Stomach (tissue), 9 donors: ENCODE results near the gene P4HB. TPM values are rescaled to one million over a fixed set of nuclear protein-coding genes. Genes with fewer than 3 reads are reported as not detected.

ENCODE experiments used
- DNase-seq, 2 donors: peaks; one replicate each; pipeline versions ENCODE4 v3.0.0 to v3.0.0-alpha.2; 2013 to 2019
- H3K27ac ChIP-seq, 5 donors: fragments of 200-600 bp in 4 of 5; sonication (generic) in 4 of 5; one replicate each; pipeline ENCODE4 v1.5.1; 2013 to 2019; ENCODE audit warnings: mild to moderate bottlenecking in 1 of 5, moderate library complexity in 1 of 5
- H3K27me3 ChIP-seq, 3 donors: fragments of 200-600 bp; sonication (generic); one replicate each; pipeline ENCODE4 v1.5.1; 2017 to 2019; ENCODE audit warnings: mixed run types in 1 of 3
- H3K36me3 ChIP-seq, 4 donors: fragments of 200-600 bp; sonication (generic); 1 replicate in 3 of 4; 2 replicates in 1 of 4; pipeline ENCODE4 v1.5.1; 2016 to 2019
- H3K4me1 ChIP-seq, 4 donors: fragments of 200-600 bp; sonication (generic); one replicate each; pipeline ENCODE4 v1.5.1; 2016 to 2019
- H3K4me3 ChIP-seq, 4 donors: fragments of 200-600 bp; sonication (generic) in 3 of 4; one replicate each; pipeline ENCODE4 v1.5.1; 2016 to 2019; ENCODE audit warnings: mild to moderate bottlenecking in 1 of 4
- H3K9me3 ChIP-seq, 4 donors: fragments of 200-600 bp; sonication (generic); one replicate each; pipeline ENCODE4 v1.5.1; 2016 to 2019
- EP300 ChIP-seq: sonication (generic); formaldehyde crosslinking; IDR thresholded peaks from one replicate; pipeline ENCODE4 v1.6.1; 2017; ENCODE audit warnings: antibody characterized with exemption
- POLR2A ChIP-seq, 4 donors: fragments of 450-650 bp; IDR thresholded peaks; one replicate each; pipeline ENCODE4 v1.6.1; 2016; ENCODE audit warnings: antibody characterized with exemption in 4 of 4, control low read depth in 2 of 4, mild to moderate bottlenecking in 1 of 4, moderate library complexity in 1 of 4
- POLR2AphosphoS5 ChIP-seq, 3 donors: sonication (generic); formaldehyde crosslinking; IDR thresholded peaks; one replicate each; pipeline ENCODE4 v1.6.1; 2016; ENCODE audit warnings: antibody characterized with exemption in 3 of 3
- WGBS, 5 donors: extraction: QIAGEN DNeasy Blood & Tissue Kit in 3 of 5; methylation state at CpG; one replicate each; pipeline versions ENCODE4 v1.1.5 to v1.1.7; 2013 to 2018; 5-methylcytosine and 5-hydroxymethylcytosine counted together
- intact Hi-C: fragments of 100-400 bp; cut with DNase I; formaldehyde crosslinking; loops from one replicate; pipeline ENCODE4 v1.15.1; 2023; ENCODE audit warnings: low total_unique reads
- polyA plus RNA-seq, 3 donors: library from polyadenylated mRNA; stranded (reverse); fragments of 200-250 nt; gene quantifications; one replicate each; pipeline ENCODE4 v1.2.3, GENCODE V29; 2013
- total RNA-seq, 5 donors: library from RNA; depleted of rRNA; stranded (reverse); fragments of >200 nt; gene quantifications; one replicate each; pipeline versions ENCODE4 v1.1.0 to v1.2.3, GENCODE V29; 2014 to 2016
- TF ChIP-seq, protein P1 (sequence below), 7 experiments: fragments of 450-650 bp in 4 of 7; fragments of 200-600 bp in 3 of 7; sonication (generic) in 3 of 7; IDR thresholded peaks; one replicate each; pipeline ENCODE4 v1.5.1; 2016 to 2019; ENCODE audit warnings: antibody characterized with exemption in 7 of 7, control low read depth in 2 of 7, mild to moderate bottlenecking in 1 of 7
- donor health status: healthy with polysubstance abuse.
- donor health status: Bipolar disorder and iron deficiency.
- donor health status: healthy.

Gene P4HB
- total and polyA plus RNA-seq, 8 donors = 401 to 1,308 (median 619) TPM

DNA sequence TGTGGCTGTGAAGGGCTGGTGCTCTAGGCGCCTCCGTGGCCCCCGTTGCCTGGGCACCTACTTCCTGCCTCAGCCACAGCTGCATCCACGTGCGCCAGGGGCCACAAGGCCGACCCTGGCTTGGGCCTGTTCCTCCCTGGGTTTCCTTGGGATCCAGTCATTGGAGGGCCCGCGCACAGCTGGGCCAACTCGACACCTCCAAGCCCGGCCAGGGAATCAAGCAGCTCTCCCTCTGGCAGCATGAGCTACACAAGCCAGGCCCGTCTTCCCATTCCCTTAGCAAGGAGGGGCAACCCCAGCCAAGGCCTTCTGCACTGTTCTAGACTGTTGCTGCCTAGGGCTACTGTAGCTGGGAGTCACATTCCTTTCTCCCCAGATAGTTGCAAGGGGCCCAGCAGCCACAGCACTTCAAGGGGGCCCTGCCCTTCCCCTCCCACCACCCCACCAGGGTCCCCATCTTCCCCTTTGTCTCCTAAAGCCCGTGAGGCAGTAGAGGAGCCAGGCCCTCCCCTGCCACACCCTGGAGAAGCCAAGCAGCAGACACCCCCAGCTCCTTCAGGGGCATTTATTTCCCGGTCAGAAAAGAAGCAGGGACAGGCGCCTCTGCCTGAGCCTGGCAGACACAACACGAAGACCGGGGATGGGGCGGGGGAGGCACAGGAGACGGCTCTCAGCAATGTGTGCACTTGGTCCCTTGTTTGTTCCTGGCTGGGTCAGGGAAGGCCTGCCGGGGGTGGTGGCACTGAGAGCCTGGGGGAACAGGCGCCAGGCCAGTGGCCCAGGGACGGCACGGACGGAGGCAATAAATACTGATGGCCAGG, 7.0 kb upstream of the P4HB start:
- peak overlapping the region in 1 of 4 donors; percentile 98 for H3K4me3 ChIP-seq
- intact Hi-C loops = no loop called here
- peak; percentile 48 to 52 for DNase-seq
- TF ChIP-seq POLR2A (IDR thresholded peaks at IDR 0.05) (peak in 1 of 4 donors; percentile 5), POLR2AphosphoS5 (IDR thresholded peaks at IDR 0.05) (peak in 2 of 3 donors; percentile 15 to 70)
- TF ChIP-seq, protein P1, sequence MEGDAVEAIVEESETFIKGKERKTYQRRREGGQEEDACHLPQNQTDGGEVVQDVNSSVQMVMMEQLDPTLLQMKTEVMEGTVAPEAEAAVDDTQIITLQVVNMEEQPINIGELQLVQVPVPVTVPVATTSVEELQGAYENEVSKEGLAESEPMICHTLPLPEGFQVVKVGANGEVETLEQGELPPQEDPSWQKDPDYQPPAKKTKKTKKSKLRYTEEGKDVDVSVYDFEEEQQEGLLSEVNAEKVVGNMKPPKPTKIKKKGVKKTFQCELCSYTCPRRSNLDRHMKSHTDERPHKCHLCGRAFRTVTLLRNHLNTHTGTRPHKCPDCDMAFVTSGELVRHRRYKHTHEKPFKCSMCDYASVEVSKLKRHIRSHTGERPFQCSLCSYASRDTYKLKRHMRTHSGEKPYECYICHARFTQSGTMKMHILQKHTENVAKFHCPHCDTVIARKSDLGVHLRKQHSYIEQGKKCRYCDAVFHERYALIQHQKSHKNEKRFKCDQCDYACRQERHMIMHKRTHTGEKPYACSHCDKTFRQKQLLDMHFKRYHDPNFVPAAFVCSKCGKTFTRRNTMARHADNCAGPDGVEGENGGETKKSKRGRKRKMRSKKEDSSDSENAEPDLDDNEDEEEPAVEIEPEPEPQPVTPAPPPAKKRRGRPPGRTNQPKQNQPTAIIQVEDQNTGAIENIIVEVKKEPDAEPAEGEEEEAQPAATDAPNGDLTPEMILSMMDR (IDR thresholded peaks at IDR 0.05) = no peak
- 26 to 36% (median 29%) methylated on average over 18 to 23 of the region's 23 CpGs for WGBS, 5 donors
- H3K4me1 ChIP-seq = peaks cover 61 to 89% (median 87%) of the 10 kb centered on the region in 4 donors
- peak overlapping the region; percentile 92 to 100 (median 98) for H3K27ac ChIP-seq
- H3K27me3 ChIP-seq = no peaks in the 10 kb centered on the region
- H3K9me3 ChIP-seq = no peaks in the 10 kb centered on the region
- peaks cover 22 to 38% (median 36%) of the 10 kb centered on the region in 4 donors for H3K36me3 ChIP-seq

DNA sequence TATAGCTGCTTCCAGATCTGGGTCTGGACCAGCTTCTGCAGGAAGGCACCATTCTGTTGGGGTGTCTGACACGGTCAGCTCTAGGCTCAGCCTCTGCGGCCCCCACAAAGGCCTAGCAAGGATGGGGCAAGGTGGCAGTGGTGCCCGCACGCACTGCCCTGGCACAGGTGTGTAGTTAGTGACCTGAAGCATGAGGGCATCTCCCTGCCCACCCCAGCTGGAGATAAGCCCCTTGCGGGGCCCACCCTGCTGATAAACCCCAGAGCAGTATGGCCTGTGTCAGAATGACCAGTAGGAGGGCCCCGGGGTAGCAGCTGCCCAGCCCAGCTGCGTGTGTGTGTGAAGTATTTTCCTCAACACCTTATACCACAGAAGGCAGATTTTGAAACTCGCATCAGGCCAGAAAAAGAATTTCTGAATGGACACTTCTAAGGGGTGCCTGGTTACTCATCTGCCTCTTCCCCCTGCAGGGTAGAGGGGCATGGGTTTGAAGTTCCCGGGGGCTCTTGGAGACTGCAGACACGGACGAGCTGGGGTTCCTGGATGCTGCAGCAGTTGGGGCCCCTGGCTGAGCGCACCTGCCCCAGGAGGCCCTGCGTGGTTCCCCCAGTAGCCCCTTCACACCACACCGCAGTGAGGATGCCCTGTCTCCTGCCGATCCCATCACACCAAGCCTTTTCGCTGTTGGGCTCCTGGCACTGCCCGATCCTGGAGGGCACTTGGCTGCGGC, 6.3 kb upstream of the P4HB start:
- peaks cover 69 to 89% (median 88%) of the 10 kb centered on the region in 4 donors for H3K4me1 ChIP-seq
- no peak overlapping the region for H3K4me3 ChIP-seq
- no peaks in the 10 kb centered on the region for H3K9me3 ChIP-seq
- 52 to 64% (median 57%) methylated on average over 15 to 18 of the region's 18 CpGs for WGBS, 5 donors
- peak overlapping the region; percentile 92 to 100 (median 98) for H3K27ac ChIP-seq
- peaks cover 22 to 38% (median 36%) of the 10 kb centered on the region in 4 donors for H3K36me3 ChIP-seq
- intact Hi-C loops = no loop called here
- TF ChIP-seq POLR2A (IDR thresholded peaks at IDR 0.05) = no peak
- TF ChIP-seq, protein P1 (IDR thresholded peaks at IDR 0.05) = no peak
- TF ChIP-seq POLR2AphosphoS5 (IDR thresholded peaks at IDR 0.05) = peak in 1 of 3 donors; percentile 14
- TF ChIP-seq EP300 = no peak
- DNase-seq = no peak
- H3K27me3 ChIP-seq = no peaks in the 10 kb centered on the region

DNA sequence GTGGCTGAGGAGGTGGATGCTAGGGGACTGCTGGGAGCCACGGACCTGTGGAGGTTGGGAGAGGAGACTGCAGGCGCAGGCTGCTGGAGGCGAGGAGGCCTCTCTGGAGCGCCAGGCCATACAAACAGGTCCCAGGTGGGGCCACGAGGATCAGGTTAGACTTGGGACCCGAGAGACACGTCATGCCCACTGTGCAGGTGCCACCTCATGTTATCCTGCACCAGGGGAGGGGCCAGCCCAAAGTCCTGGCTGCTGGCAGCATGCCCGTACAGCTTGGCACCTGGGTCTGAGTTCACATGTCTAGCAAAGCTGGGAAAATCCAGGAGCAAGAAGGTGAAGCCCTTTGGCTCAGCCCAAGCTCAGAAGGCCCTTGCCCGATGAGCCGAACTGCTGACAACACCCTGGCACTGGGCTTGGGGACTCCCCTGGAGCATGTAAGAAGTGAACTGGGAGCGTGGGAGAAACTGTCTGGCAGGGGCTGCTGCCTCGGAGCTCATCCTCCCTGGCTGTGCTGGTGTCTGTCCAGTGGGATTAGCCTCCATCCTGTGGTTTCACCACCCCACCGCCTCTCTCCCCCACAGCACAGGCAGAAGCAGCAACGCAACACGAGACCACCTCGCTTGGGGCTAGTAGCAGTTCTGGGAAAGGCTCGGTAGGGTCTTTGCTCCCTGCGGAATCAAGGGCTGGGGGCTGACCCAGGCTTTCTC, 5.6 kb upstream of the P4HB start:
- peaks cover 73 to 91% (median 90%) of the 10 kb centered on the region in 4 donors for H3K4me1 ChIP-seq
- H3K36me3 ChIP-seq = peaks cover 22 to 38% (median 36%) of the 10 kb centered on the region in 4 donors
- no peaks in the 10 kb centered on the region for H3K27me3 ChIP-seq
- peak overlapping the region; percentile 92 to 100 (median 98) for H3K27ac ChIP-seq
- no peaks in the 10 kb centered on the region for H3K9me3 ChIP-seq
- intact Hi-C loops = no loop called here
- peak; percentile 73 to 97 for DNase-seq
- TF ChIP-seq EP300 (no peak), POLR2AphosphoS5 (IDR thresholded peaks at IDR 0.05) (peak in 2 of 3 donors; percentile 77 to 92), POLR2A (IDR thresholded peaks at IDR 0.05) (no peak)
- TF ChIP-seq, protein P1 (IDR thresholded peaks at IDR 0.05) = no peak
- no peak overlapping the region for H3K4me3 ChIP-seq
- 34 to 61% (median 50%) methylated on average over 12 to 18 of the region's 18 CpGs for WGBS, 5 donors

DNA sequence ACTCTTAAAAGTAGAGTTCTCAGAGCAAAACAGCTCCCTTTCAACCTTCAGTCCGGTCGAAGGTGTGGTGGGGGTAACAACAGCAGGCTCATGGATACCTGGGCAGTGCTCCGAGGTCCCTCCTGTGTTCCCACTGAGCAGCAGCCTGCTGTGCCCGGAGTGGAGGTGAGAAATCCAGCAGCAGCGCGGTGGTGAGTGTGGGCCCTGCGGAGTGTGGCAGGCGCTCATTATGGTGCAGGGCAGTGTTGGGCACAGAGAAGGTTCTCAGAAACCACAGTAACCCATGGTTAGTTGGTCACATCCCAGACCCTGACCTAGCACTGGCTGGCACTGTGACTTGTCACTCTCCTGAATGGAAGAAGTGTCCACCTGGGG, 5.0 kb upstream of the P4HB start:
- Histone ChIP-seq H3K4me1 (peaks cover 72 to 91% (median 89%) of the 10 kb centered on the region in 4 donors), H3K27me3 (no peaks in the 10 kb centered on the region), H3K4me3 (no peak overlapping the region), H3K36me3 (peaks cover 22 to 38% (median 36%) of the 10 kb centered on the region in 4 donors), H3K27ac (peak overlapping the region; percentile 92 to 100 (median 98)), H3K9me3 (no peaks in the 10 kb centered on the region)
- 72 to 84% (median 81%) methylated on average over 8 of the region's 8 CpGs for WGBS, 5 donors
- TF ChIP-seq POLR2A (IDR thresholded peaks at IDR 0.05) (no peak), EP300 (no peak), POLR2AphosphoS5 (IDR thresholded peaks at IDR 0.05) (no peak)
- TF ChIP-seq, protein P1 (IDR thresholded peaks at IDR 0.05) = no peak
- DNase-seq = no peak
- intact Hi-C loops = no loop called here
